NCI-H1694 (cell line): ENCODE results near the gene PRDX2.
"Not testable (repeated sequence)": the region's sequence is repeated elsewhere in the genome, so short reads cannot be mapped to it uniquely, and the experiment has no call there.

Source experiments
- DNase-seq: peaks from one replicate; lab custom pipeline; 2025; lab: John Stamatoyannopoulos, UW

PRDX2 gene

GRCh38 chr19:12801466-12802266 lies at the start of gene PRDX2, which contains the start of gene THSD8:
TSS of gene PRDX2 (minus strand) at chr19:12801800. CDS start at chr19:12801261, 539 bp downstream.
TSS of gene THSD8 (plus strand) at chr19:12802069. CDS start at chr19:12802072, 3 bp downstream.
- DNase-seq = no peak

GRCh38 chr19:12847159-12848139 lies 45.8 kb upstream of the PRDX2 start:
- DNase-seq = peak; percentile 31

DNA sequence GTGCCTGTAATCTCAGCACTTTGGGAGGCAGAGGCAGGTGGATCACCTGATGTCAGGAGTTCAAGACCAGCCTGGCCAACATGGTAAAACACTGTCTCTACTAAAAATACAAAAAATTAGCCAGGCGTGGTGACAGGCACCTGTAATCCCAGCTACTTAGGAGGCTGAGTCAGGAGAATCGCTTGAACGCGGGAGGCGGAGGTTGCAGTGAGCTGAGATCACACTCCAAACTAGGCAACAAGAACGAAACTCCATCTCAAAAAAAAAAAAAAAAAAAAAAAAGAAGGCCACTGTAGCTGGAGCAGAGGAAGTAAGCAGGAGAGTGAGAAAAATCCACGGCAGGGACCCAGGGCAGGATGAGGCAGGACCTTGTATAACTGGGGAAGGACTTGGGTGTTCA lies 45.0 kb upstream of the PRDX2 start:
- not testable (repeated sequence) for DNase-seq

GRCh38 chr19:12843999-12844732 lies 42.6 kb upstream of the PRDX2 start:
- DNase-seq = no peak

DNA sequence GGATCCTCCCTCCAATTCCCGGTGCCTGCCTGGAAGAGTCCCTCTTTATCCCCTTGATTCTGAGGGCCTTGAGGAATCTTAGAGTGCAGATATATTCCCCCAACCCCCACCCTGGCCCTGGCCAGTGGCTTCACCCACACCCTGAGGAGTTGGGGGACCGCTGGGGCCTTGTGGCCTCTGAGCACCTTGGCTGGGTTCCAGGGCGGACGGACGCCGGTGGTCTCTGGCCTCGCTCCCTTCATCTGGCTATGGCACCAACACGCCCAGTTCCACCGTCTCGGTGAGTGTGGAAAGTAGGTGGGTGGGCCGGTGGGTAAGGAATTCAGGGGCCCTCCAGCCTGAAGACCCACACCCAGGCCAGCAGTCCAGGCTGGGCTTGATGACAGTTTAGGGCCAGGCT lies 41.7 kb upstream of the PRDX2 start:
- DNase-seq = no peak

DNA sequence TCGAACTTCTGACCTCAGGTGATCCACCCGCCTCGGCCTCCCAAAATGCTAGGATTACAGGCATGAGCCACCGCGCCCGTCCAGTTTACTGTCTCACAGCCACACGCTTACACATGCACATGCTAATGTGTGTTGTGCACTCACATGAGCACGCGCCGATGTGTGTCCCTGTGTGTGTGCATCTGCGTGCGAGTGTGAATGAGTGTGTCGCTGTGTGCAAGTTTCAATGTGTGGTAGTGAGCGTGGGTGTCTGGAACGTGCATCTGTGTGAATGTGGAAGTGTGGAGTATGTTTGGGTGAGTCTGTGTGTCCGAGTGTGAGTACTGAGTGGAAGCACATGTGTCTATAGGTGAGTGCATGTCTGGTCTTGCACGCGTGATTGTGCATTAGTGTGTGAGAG lies 40.9 kb upstream of the PRDX2 start:
- no peak for DNase-seq

DNA sequence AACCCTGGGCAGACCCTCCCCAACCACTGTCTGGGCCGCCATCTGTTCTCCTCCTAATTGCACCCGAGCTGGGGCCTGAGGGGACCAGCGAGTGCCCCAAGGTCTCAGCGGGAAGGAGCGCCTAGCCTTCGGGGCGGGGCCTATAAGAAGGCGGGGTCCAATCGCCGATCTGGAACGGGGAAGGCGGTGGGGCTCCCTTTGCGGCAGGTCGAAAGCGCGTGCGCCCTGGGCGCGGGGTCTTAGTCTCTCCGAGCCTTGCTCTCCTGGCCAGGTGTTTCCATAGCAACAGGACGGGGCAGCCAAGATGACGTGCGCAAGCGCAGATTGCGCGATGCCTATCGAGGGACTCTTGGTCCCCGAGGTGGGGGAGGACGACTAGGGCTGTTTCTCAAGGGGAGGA lies 39.5 kb upstream of the PRDX2 start:
- DNase-seq = no peak

- DNase-seq = no peak
These were observed 38.8 kb upstream of the PRDX2 start for GRCh38 chr19:12840091-12841079.

DNA sequence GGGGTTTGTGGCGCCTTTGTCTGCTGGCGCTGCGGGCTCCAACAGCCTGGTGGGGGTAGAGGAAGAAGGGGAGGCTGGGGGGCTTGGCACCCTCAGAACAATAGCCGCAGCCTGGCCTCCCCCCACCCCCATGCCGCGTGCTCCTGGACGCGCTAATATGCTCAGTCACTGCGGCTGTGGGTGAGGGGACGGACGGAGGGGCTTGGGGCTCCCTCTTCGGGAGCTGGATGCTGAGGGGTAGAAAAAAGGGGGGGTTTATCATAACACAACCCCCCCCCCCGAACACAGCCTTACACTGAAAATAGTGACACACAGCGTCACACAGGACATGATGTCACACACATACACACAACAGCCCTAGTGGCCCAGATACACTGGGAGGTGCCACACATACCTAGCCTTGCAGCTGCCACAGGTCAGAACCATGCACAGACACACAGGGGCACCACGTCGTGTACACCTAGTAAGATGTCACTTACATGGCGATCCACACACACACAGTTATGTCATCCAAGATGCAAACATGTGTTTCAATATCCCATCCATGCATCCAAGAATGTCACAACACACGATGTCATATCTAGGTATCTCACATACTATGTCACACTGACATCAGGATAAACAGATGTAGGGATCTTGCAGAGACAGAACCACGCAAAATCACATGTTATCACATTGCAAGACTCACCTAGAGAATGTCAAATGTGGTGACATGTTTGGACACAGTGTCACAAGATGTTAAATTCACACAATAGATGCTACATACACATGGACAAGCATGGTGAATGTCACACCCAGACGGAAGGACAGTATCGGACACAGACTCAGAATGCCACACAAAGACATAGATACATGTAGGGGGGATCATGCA lies 37.5 kb upstream of the PRDX2 start:
- no peak for DNase-seq

DNA sequence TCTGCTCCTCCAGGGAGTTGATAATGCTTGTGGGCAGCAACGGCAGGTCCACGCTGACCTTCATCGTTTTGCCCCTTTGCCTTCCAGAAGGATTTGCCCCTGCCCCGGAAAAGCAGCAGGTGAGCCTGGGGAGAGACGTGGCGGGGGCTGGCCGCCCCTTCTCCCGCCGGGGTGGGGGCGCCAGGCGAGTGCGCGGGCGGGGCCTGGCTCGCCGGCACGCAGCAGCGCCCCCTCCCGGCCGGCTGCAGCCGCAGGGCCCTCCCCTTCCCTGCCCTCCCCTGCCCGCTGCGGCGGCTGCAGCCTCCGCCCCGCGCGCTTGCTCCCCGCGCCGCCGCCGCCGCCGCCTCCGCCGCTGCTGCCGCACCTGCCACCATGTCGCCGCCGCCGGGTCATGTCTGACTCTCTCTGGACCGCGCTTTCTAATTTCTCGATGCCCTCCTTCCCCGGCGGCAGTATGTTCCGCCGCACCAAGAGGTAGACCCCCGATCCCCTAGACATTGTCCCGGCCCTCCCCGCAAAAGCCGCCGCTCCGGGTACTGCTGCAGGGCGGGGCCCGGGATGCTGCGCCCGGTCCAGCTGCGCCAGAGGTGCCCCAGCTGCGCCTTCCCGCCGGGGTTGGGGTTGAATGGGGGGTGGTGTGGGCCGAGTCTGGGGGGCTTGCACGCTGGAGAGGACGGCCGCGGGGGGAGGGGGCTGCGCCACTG lies 36.7 kb upstream of the PRDX2 start, which contains the start of gene MAST1:
Gene MAST1 (plus strand): TSS at position 334 of the 704 bp plus-strand sequence. CDS start 58 bp downstream, at position 392.
- peak; percentile 32 for DNase-seq

GRCh38 chr19:12837225-12837624 lies 35.6 kb upstream of the PRDX2 start:
- DNase-seq = no peak

GRCh38 chr19:12836529-12836863 lies 34.9 kb upstream of the PRDX2 start:
- DNase-seq = no peak

DNA sequence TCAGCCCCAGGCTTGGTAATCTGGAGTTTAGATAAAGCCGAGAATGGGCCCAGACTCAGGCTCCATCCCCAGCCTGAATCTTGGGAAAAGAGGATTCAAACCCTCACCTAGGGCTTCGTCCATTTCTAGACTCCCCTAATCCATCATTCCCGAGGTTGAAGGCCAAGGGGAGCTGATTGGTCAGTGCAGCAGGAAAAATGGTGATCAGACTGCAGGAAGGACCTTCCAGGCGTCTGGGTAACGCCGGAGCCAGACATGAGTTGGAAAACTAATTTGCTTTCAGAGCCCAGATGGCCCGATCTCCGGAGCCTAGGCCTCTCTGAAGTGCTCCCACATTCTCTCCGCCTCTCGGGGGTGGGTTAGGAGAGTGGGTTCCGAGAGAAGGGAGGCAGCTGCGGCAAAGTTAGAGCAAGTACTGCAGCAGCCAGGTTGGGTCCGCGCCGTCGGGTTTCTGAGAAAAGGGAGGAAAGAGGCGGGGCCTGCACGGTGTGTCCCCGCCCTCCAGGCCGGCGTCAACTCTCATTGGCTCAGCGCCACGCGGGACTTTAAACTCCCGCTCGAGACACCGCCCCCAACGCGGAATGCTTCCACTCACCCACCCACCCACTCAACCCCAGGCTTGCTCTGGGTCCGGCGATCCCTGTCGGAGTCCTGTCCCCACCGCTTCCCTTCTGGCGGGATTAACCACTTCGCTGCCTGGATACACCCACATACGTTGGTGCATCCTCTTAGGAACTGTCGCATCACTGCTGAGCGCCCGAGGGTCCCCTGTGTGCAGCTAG lies 33.6 kb upstream of the PRDX2 start:
- DNase-seq = no peak

DNA sequence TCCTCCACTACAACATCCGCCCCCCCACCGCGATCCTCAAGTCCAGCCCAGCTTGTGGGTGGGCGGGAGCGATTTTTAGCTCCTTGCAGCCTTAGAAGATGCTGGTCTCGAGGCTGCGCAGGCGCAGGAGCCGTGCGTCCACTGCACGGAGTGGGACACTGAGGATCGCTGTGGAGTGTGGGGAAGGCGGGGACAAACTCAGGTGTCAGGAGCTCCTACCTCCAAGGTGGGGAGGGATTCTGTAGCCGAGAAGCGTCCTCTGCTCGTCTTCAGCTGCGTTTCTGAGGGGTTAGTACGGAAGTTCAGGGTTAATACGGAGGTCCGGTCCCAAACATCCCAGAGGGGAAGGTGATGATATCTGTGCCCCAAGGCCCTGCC lies 33.0 kb upstream of the PRDX2 start, which contains the start of gene RTBDN:
Gene RTBDN (minus strand): TSS at position 14 of the 378 bp plus-strand sequence. CDS start 4,600 bp downstream, outside the sequence.
- DNase-seq = no peak

DNA sequence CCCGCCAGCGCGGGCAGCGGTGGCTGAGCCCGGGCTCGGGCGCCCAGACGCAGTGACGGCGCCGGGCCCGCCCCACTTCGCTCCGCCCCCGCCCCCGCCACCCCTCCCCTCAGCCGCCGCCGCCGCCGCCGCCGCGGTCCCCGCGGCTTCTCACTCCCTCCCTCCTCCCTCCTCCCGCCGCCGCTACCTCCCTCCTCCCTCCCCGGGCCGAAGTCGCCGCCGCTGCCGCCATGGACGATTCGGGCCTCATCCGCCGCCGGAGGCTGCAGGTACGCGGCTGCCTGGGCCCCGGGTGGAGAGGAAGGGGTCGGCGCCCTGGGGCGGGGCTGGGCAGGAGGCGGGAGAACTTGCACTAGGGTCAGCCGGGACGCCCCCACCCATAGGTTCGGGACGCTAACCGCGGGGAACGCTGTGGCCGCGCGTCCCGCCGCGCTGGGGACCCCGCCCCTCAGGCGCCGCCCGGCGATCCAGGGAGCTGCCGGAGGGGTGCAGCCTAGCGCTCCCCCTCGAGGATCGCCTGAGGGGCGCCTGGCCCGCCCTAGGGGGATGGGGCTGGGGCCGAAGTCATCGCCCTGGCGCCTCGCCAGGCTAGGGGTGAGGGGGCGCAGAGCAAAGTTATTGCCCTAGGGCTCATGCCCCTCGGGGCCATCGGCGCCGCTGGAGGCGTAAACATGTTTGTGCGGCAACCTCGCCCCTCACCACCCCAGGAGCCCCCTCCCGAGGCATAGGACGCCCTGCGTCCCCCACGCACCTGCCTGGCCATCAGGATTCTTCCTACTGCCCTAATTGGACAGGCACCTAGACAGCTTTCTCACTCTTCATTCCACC lies 32.4 kb upstream of the PRDX2 start:
- no peak for DNase-seq

DNA sequence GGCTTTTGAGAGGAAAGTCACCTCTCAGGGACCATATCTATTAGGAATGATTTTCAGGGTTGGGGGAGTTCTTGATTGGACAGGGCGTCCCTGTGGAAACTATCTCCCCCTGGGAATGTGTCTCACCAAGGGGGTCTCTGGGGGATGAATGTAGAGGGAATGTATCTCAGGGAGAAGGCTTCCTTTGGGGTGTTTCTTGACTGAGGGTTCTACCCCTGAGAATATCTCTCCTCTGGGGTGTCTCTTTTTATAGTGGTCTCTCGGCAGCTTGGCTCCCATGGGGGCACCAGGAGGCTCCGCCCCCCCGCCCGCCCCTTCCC lies 31.8 kb upstream of the PRDX2 start:
- DNase-seq = no peak

DNA sequence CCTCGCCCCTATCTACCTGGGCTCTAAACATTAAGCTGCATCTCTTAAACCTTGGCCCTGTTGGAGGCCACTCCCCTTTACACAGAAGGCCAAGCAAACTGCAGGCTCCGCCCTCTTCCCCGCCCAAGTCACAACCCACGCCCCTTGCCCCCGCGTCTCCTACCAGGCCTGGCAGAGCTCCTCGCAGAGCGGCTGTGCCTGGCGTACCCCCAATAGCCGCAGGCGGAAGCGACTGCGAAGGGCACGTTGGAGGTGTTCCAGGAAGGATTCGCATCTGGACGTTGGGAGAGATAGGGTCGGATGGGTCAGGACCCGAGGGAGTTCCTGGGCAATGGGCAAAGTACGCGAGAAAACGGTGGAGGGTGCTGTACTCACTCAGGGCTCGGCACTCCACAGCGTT lies 26.9 kb upstream of the PRDX2 start:
- DNase-seq = peak; percentile 33
